GM19372 (cell line): ENCODE data around the gene NUDT4.
"Not testable (repeated sequence)": the region's sequence is repeated elsewhere in the genome, so short reads cannot be mapped to it uniquely, and the experiment has no call there.

Experiments used
- ATAC-seq: cut with Tn5 transposase; IDR thresholded peaks from one replicate; pipeline ENCODE4 v1.9.1; 2021; ENCODE audit warnings: mild to moderate bottlenecking, low read depth, moderate library complexity; ENCODE audit not compliant: unreplicated experiment

Gene NUDT4

GRCh38 chr12:93365616-93366405 is 11.9 kb upstream of the NUDT4 start:
- no peak for ATAC-seq

- no peak for ATAC-seq
Observed at GRCh38 chr12:93366422-93366821, 11.3 kb upstream of the NUDT4 start.

- no peak for ATAC-seq
Observed at GRCh38 chr12:93368766-93369165, 9.0 kb upstream of the NUDT4 start.

- no peak for ATAC-seq
Observed at GRCh38 chr12:93369505-93369904, 8.2 kb upstream of the NUDT4 start.

- no peak for ATAC-seq
Observed at GRCh38 chr12:93370947-93371346, 6.8 kb upstream of the NUDT4 start.

GRCh38 chr12:93373961-93374656 is 3.6 kb upstream of the NUDT4 start:
- ATAC-seq: no peak

GRCh38 chr12:93375906-93376305 is 1.8 kb upstream of the NUDT4 start:
- no peak for ATAC-seq

- no peak for ATAC-seq
Observed at GRCh38 chr12:93376436-93377251, 1.1 kb upstream of the NUDT4 start.

GRCh38 chr12:93378196-93378997 is 672 bp downstream of the NUDT4 start:
- ATAC-seq: peak; percentile 34

GRCh38 chr12:93378998-93379325 is 1.2 kb downstream of the NUDT4 start:
- ATAC-seq: no peak

GRCh38 chr12:93379326-93379980 is 1.7 kb downstream of the NUDT4 start:
- ATAC-seq: no peak

- no peak for ATAC-seq
Observed at GRCh38 chr12:93379981-93380361, 2.2 kb downstream of the NUDT4 start.

- no peak for ATAC-seq
Observed at GRCh38 chr12:93380480-93381121, 2.9 kb downstream of the NUDT4 start.

GRCh38 chr12:93381161-93381975 is 3.6 kb downstream of the NUDT4 start:
- ATAC-seq: no peak

- ATAC-seq: not testable (repeated sequence)
Observed at GRCh38 chr12:93381976-93382437, 4.3 kb downstream of the NUDT4 start.

- no peak for ATAC-seq
Observed at GRCh38 chr12:93387780-93388179, 10.1 kb downstream of the NUDT4 start.

GRCh38 chr12:93390031-93390430 is 12.3 kb downstream of the NUDT4 start:
- no peak for ATAC-seq

GRCh38 chr12:93390549-93391297 is 13.0 kb downstream of the NUDT4 start:
- no peak for ATAC-seq
